Measurements from ENCODE around the gene TBC1D5.

The TBC1D5 gene

GRCh38 chr3:17175187-17175807 is 567.1 kb downstream of the TBC1D5 start:
- no peak for DNase-seq (ENCODE audit: low read depth)
- TF ChIP-seq MYC (IDR thresholded peaks at IDR 0.05; ENCODE audit: low read depth, low read length): no peak
- H3K4me3 ChIP-seq (ENCODE audit: low read depth, low read length): no peak overlapping the region

DNA sequence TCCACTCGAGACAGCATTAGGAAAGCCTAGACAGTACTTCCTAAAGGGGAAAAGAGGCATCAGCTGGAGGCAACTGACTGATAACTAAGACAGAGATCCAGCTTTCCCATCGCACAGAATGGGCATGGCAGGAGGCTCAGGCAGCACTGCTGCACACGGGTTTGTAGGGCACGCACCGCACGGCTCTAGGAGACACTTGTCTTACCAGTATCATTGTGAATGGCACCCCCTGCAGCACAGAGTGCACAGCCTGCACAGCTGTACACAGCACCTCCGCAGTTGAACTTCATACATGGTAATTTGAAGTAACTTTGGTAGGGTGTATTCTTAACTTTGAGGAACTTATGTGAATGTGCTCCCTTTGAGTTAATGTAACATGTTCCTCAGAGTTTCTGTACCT is 576.1 kb downstream of the TBC1D5 start:
- no peak for TF ChIP-seq POLR2A (IDR thresholded peaks at IDR 0.05; ENCODE audit: extremely low read depth, insufficient read length)
- TF ChIP-seq, protein P1, sequence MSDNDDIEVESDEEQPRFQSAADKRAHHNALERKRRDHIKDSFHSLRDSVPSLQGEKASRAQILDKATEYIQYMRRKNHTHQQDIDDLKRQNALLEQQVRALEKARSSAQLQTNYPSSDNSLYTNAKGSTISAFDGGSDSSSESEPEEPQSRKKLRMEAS (IDR thresholded peaks at IDR 0.05; ENCODE audit: low read depth, low read length): no peak
- TF ChIP-seq MYC (IDR thresholded peaks at IDR 0.05; ENCODE audit: low read depth, low read length): no peak
- TF ChIP-seq, protein P2, sequence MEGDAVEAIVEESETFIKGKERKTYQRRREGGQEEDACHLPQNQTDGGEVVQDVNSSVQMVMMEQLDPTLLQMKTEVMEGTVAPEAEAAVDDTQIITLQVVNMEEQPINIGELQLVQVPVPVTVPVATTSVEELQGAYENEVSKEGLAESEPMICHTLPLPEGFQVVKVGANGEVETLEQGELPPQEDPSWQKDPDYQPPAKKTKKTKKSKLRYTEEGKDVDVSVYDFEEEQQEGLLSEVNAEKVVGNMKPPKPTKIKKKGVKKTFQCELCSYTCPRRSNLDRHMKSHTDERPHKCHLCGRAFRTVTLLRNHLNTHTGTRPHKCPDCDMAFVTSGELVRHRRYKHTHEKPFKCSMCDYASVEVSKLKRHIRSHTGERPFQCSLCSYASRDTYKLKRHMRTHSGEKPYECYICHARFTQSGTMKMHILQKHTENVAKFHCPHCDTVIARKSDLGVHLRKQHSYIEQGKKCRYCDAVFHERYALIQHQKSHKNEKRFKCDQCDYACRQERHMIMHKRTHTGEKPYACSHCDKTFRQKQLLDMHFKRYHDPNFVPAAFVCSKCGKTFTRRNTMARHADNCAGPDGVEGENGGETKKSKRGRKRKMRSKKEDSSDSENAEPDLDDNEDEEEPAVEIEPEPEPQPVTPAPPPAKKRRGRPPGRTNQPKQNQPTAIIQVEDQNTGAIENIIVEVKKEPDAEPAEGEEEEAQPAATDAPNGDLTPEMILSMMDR (IDR thresholded peaks at IDR 0.05; ENCODE audit: low read depth, low read length): no peak
- no peak overlapping the region for H3K4me3 ChIP-seq (ENCODE audit: low read depth, low read length)
- DNase-seq (ENCODE audit: low read depth): no peak

- DNase-seq (ENCODE audit: low read depth): no peak
- TF ChIP-seq, protein P2 (IDR thresholded peaks at IDR 0.05; ENCODE audit: low read depth, low read length): no peak
- TF ChIP-seq, protein P1 (IDR thresholded peaks at IDR 0.05; ENCODE audit: low read depth, low read length): no peak
- no peak overlapping the region for H3K4me3 ChIP-seq (ENCODE audit: low read depth, low read length)
Measured at GRCh38 chr3:17162116-17162515, 580.3 kb downstream of the TBC1D5 start.

GRCh38 chr3:17160597-17160996 is 581.8 kb downstream of the TBC1D5 start:
- DNase-seq (ENCODE audit: low read depth): no peak
- no peak overlapping the region for H3K4me3 ChIP-seq (ENCODE audit: low read depth, low read length)
- no peak for TF ChIP-seq MYC (IDR thresholded peaks at IDR 0.05; ENCODE audit: low read depth, low read length)
- TF ChIP-seq, protein P2 (IDR thresholded peaks at IDR 0.05; ENCODE audit: low read depth, low read length): no peak
- no peak for TF ChIP-seq POLR2A (IDR thresholded peaks at IDR 0.05; ENCODE audit: extremely low read depth, insufficient read length)
- TF ChIP-seq, protein P1 (IDR thresholded peaks at IDR 0.05; ENCODE audit: low read depth, low read length): no peak

- H3K4me3 ChIP-seq (ENCODE audit: low read depth, low read length): no peak overlapping the region
- TF ChIP-seq, protein P1 (IDR thresholded peaks at IDR 0.05; ENCODE audit: low read depth, low read length): no peak
- TF ChIP-seq MYC (IDR thresholded peaks at IDR 0.05; ENCODE audit: low read depth, low read length) (no peak), POLR2A (IDR thresholded peaks at IDR 0.05; ENCODE audit: extremely low read depth, insufficient read length) (no peak)
- TF ChIP-seq, protein P2 (IDR thresholded peaks at IDR 0.05; ENCODE audit: low read depth, low read length): no peak
- DNase-seq (ENCODE audit: low read depth): no peak
Measured at GRCh38 chr3:17158941-17159682, 583.3 kb downstream of the TBC1D5 start.

- TF ChIP-seq, protein P2 (IDR thresholded peaks at IDR 0.05; ENCODE audit: low read depth, low read length): no peak
- TF ChIP-seq, protein P1 (IDR thresholded peaks at IDR 0.05; ENCODE audit: low read depth, low read length): no peak
- TF ChIP-seq POLR2A (IDR thresholded peaks at IDR 0.05; ENCODE audit: extremely low read depth, insufficient read length) (no peak), MYC (IDR thresholded peaks at IDR 0.05; ENCODE audit: low read depth, low read length) (no peak)
- no peak for DNase-seq (ENCODE audit: low read depth)
- no peak overlapping the region for H3K4me3 ChIP-seq (ENCODE audit: low read depth, low read length)
Measured at GRCh38 chr3:17157713-17158112, 584.7 kb downstream of the TBC1D5 start.

All from NB4 (cell line).